CD4-positive, alpha-beta T cell treated with Interleukin-10 for 1 hour (primary cell): Measurements from ENCODE around the gene EEF1E1.
A peak's percentile ranks its signal among the peaks of the same experiment; 100 is the strongest.
"Not testable (repeated sequence)": the region's sequence is repeated elsewhere in the genome, so short reads cannot be mapped to it uniquely, and the experiment has no call there.

Source experiments
- DNase-seq: peaks from one replicate; pipeline ENCODE4 v3.0.0-alpha.2; 2020

EEF1E1 gene

DNA sequence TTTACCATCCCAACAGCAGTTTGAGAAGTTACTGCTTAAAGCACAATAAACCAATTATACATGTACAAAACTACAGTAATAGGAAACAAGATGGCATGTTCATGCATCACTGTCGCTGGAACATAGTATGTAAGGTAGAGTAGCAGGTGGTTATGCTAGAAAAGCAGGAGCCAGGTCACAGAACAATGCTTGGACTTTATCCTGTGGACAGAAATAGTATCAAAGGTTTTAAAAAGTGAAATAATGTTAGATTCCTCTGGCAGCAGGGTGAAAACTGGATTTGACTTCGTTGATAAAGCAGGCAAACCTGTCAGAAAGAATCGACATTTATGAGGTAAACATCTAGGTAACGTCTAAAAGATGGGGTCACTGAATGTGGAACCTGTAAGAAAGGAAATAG, 40.6 kb downstream of the EEF1E1 start:
- DNase-seq = no peak

DNA sequence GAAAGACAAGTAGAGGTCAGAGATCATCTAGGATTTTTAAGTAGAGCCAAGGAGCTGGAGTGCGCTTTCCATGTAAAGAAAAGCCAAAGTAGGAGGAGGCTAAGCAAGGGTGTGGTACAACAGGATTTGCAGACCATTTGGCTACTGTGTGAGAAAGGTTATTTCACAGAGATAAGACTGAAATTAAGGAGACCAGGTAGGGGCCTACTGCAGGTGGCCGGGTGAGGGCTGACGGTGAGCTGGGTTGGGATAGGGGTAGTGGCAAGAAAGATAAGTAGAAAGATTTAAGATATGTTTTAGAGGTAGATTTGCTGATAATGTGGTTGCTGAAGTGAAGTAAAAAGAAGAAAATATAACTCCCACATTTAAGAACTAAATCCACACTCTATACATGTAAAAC, 42.0 kb downstream of the EEF1E1 start:
- DNase-seq = no peak

DNA sequence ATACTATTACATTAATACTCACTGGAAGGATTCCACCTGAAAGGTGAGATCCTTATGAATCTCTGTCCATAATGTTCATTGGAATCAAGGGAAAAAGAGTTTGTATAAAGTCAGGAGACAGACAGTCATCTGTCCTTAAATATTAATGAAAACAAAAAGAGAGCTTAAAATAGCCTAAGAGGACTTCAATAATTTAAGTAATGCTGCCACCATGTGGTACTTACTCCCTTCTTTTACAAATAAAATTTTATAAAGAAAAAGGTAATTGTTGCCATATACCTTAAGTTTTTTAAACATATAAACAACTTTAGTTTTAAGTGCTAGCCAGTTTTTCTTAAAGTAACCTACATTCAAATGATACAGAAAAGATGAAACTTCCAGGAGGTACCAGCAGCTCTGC, 43.2 kb downstream of the EEF1E1 start:
- DNase-seq = peak; percentile 15

DNA sequence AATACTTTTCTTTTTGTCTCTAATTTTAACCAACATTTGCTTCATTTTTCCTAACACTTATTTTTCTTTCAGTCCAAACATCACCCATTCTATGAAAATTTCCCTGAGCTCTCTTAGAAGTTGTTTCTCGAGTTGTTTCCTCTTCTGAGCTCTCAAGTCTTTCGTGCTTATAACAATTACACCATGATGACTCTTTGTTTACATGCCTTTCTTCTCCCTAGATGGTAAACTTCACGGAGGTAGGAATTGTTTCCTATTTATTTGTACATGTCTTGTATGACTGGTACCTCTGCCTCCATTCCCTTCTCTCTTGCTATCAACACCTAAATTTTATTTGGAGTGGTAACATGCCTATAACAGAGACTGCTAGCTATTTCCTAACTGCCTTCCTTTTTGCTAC, 44.6 kb downstream of the EEF1E1 start:
- DNase-seq = no peak

DNA sequence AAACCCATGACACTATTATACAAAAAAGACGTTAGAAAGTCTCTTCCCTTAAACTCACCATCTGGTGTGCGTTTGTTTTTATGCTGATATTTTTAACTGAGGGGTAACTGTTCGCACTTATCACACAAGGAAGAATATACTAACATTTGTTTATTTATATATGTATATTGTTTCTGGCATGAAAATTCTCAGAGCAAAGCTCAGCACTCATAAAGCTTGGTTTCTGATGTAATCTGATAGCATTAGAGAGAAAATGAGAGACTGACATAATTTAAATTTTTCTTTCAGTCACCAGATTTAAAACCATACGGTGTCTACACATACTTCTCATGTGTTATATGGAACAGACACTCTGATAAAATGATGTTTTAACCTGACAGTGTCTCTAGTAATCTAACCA, 45.1 kb downstream of the EEF1E1 start:
- no peak for DNase-seq

DNA sequence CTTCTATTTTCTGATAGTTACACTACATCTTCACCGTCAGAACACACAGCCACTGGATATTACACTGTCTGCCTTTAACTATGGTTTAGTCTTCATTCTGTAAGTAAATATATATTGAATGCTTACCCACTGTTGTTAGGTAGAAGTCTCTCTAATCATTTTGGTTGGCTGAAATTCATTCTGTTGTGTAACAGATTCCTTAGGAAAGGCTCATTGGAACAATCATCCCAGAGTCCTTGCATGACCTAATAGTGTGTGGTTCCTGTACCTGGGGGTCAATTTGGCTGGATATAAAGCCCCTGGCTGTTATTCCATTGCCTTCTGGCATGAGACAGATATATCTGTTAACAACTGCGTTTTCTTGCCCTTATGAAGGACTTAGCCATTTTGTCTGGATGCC, 48.1 kb downstream of the EEF1E1 start:
- DNase-seq = no peak

DNA sequence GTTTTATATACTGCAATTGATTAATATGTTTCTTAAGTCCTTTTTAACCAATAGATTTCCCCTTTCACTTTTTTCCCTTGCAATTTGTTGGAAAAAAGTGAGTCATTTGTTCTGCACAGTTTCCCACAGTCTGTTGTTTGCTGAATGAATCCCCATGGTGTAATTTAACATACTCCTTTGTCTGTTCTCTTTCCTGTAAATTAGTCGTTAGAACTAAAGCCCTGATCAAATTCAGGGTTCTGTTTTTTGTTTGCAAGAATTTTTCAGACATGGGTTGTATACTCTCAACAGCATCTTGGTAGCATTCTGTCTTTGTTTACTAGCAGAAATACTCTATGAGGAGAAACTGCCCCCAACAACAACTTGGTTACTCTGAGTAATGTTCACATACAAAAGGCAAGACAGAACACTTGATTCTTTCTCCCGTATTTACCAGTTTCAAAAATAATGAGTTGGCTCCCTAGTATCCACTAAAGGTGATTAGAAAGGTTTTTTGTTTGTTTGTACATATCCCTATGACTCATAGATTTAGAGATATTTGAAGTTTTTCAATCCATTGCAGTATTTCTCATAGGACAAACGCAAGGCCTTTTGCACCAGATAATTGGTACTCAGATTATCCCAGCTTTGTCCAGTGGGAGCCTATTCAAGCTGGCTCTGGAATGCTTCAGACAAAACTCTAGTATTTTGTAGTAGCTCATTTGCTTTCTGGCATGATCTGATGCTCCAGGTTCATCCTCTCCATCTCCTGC, 54.6 kb downstream of the EEF1E1 start:
- no peak for DNase-seq

DNA sequence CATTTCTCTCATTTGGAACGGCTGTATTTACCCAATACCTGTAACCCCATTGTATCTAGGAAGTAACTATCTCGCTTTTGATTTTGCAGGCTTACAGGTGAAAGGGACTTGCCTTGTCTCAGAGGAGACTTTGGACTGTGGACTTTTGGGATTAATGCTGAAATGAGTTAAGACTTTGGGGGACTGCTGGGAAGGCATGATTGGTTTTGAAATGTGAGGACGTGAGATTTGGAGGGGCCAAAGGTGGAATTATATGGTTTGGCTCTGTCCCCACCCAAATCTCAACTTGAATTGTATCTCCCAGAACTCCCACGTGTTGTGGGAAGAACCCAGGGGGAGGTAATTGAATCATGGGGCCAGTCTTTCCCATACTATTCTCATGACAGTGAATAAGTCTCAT, 56.6 kb downstream of the EEF1E1 start:
- DNase-seq = not testable (repeated sequence)

DNA sequence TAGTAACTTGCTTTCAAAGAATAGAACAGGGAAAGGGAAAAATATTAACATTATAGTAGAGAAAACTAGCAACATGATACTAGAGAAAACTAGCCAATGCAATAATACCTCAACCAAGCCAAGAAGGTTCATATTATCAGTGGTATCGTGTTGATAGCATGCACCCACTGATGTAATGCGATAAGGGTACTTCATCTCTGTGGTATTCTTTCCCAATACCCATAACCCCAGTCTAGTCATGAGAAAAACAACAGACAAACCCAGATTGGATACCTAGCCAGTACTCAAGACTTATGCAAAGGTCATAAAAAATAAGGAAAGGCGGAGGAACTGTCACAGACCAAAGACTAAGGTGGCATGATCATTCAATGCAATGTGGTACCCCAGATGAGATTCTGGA, 59.1 kb downstream of the EEF1E1 start:
- no peak for DNase-seq

DNA sequence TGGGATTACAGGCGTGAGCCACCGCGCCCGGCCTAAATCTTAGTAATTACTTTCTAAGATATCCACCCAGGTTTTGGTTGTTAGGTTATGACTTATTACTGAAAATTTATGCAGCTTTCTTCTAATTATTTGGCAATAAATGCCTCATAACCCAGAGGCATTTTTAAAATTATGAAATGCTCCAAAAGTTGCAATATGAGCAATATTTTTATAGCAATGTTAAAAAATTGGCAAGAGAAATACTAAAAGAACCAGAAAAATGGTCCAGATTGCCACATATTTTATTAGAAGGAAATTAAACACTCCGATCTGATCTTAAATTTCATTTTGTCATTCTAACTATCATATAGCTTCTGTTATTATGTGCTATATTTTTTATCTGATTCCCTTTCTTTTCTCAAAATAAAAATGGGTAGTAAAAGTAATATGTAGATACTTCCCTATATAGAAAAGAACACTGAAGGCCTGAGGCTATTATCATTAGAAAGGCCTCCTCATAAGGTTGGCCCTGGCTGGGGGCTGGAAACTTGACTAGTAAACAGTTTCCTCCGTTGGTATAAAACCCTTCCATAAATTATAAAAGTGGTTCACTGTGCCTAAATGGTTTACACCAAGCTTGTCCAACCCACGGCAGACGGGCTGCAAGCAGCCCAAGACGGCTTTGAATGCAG, 60.3 kb downstream of the EEF1E1 start:
- DNase-seq = no peak

DNA sequence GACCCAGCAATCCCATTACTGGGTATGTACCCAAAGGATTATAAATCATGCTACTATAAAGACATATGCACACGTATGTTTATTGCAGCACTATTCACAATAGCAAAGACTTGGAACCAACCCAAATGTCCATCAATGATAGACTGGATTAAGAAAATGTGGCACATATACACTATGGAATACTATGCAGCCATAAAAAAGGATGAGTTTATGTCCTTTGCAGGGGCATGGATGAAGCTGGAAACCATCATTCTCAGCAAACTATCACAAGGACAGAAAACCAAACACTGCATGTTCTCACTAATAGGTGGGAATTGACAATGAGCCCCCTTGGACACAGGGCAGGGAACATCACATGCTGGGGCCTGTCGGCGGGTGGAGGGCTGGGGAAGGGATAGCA, 68.2 kb downstream of the EEF1E1 start:
- DNase-seq = not testable (repeated sequence)

DNA sequence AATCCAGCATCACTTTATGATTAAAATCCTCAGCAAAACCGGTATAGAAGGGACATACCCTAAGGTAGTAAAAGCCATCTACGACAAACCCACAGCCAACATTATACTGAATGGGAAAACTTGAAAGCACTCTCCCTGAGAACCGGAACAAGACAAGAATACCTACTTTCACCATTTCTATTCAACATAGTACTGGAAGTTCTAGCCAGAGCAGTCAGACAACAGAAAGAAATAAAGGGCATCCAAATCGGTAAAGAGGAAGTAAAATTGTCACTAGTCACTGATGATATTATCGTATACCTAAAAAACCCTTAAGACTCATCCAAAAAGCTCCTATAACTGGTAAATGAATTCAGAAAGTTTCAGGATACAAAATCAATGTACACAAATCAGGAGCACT, 71.4 kb downstream of the EEF1E1 start:
- DNase-seq = no peak
